ENCODE results near the gene HNRNPC. TPM values are rescaled to one million over a fixed set of nuclear protein-coding genes. Genes with fewer than 3 reads are reported as not detected.
"Not testable (repeated sequence)": the region's sequence is repeated elsewhere in the genome, so short reads cannot be mapped to it uniquely, and the experiment has no call there.

HNRNPC gene
- total RNA-seq, 1 donor from 2014 or later = 273 TPM

GRCh38 chr14:21279783-21280182 is 10.5 kb upstream of the HNRNPC start, which contains the start of gene RPGRIP1:
Gene RPGRIP1 (plus strand): TSS chr14:21280083. CDS start chr14:21287977, 7,894 bp downstream.
- Histone ChIP-seq H3K4me3 (no peak within 1 kb of the TSS), H3K27me3 (ENCODE audit: low read depth) (no peaks in the 10 kb centered on the region), H3K9me3 (replicated peaks) (no peaks in the 10 kb centered on the region), H3K36me3 (no peaks in the 10 kb centered on the region), H3K4me1 (no peaks in the 10 kb centered on the region), H3K27ac (replicated peaks) (no peak within 1 kb of the TSS)
- TF ChIP-seq, protein P1, sequence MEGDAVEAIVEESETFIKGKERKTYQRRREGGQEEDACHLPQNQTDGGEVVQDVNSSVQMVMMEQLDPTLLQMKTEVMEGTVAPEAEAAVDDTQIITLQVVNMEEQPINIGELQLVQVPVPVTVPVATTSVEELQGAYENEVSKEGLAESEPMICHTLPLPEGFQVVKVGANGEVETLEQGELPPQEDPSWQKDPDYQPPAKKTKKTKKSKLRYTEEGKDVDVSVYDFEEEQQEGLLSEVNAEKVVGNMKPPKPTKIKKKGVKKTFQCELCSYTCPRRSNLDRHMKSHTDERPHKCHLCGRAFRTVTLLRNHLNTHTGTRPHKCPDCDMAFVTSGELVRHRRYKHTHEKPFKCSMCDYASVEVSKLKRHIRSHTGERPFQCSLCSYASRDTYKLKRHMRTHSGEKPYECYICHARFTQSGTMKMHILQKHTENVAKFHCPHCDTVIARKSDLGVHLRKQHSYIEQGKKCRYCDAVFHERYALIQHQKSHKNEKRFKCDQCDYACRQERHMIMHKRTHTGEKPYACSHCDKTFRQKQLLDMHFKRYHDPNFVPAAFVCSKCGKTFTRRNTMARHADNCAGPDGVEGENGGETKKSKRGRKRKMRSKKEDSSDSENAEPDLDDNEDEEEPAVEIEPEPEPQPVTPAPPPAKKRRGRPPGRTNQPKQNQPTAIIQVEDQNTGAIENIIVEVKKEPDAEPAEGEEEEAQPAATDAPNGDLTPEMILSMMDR (IDR thresholded peaks at IDR 0.05; ENCODE audit: borderline replicate concordance) = no peak
- DNase-seq = no peak
- intact Hi-C loops (cut with micrococcal nuclease) = no loop called here

GRCh38 chr14:21278632-21279031 is 9.4 kb upstream of the HNRNPC start:
- no peak for DNase-seq
- intact Hi-C loops (cut with micrococcal nuclease) = no loop called here

DNA sequence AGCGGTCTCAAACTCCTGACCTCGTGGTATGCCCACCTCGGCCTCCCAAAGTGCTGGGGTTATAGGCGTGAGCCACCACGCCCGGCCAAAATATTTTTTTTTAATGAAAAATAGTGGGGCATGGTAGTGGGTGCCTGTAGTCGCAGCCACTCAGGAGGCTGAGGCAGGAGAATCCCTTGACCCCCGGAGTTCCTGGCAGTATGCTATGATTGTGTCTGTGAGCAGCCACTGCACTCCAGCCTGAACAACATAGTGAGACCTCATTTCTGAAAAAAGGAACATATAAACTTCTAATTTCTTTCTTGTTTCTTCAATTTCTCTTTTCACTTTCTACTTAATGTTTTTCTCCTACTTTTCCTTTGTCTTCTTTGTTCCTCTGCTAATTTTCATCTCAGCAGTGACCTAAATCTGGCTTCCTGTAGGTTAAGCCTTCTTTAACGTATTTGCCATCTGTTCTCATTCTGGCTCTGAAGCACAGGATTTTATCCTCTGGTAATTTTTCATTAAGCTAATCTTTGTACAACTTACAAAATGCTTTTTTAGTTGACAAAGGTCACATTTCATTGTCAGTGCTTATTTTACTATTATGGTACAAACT is 6.1 kb upstream of the HNRNPC start:
- no peak overlapping the region for H3K4me3 ChIP-seq
- H3K4me1 ChIP-seq = no peaks in the 10 kb centered on the region
- no peaks in the 10 kb centered on the region for H3K9me3 ChIP-seq (replicated peaks)
- no peak overlapping the region for H3K27ac ChIP-seq (replicated peaks)
- DNase-seq = no peak
- intact Hi-C loops (cut with micrococcal nuclease) = no loop called here
- H3K36me3 ChIP-seq = no peaks in the 10 kb centered on the region
- TF ChIP-seq, protein P1 (IDR thresholded peaks at IDR 0.05; ENCODE audit: borderline replicate concordance) = no peak
- no peaks in the 10 kb centered on the region for H3K27me3 ChIP-seq (ENCODE audit: low read depth)

More at GRCh38 chr14:21278632-21279031, 9.4 kb upstream of the HNRNPC start:
- no peaks in the 10 kb centered on the region for H3K9me3 ChIP-seq (replicated peaks)
- no peaks in the 10 kb centered on the region for H3K27me3 ChIP-seq (ENCODE audit: low read depth)
- H3K36me3 ChIP-seq = no peaks in the 10 kb centered on the region
- H3K4me1 ChIP-seq = no peaks in the 10 kb centered on the region
- no peak overlapping the region for H3K27ac ChIP-seq (replicated peaks)
- no peak overlapping the region for H3K4me3 ChIP-seq
- TF ChIP-seq, protein P1 (IDR thresholded peaks at IDR 0.05; ENCODE audit: borderline replicate concordance) = no peak

- H3K9me3 ChIP-seq (replicated peaks); H3K27ac ChIP-seq (replicated peaks); H3K27me3 ChIP-seq (ENCODE audit: low read depth); H3K36me3 ChIP-seq; intact Hi-C loops (cut with micrococcal nuclease); H3K4me3 ChIP-seq; DNase-seq: not testable (repeated sequence)
- peaks cover 21% of the 10 kb centered on the region for H3K4me1 ChIP-seq
Measured at GRCh38 chr14:21272661-21273060, 3.4 kb upstream of the HNRNPC start.

DNA sequence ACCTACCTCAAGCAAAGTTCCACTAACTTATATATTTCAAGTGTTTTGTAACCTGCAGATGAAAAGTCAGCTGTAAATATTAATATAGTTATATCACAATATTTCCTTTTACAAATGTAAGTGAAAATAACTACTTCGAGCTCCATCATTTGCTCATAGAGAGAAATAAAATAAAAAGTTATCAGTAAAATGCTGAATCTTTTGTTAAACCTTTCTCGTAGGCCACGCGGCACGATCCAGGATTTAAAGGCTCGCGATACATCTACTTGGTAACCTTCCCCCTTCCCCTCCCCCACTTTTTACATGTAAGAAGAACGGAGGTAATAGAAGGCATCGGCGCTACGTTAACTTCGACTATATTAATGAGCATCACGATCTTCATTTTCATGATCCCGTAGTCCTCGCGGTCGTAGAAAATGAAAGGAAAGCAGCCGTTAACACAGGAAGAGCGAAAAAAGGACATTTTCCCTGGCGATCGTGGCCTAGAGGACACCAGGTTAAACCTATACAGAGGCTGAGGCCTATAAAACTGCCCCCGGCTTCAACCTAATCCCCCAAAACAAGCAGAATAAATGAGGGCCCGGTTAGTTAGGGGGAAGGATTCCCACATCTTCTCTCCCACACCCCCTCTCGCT is 508 bp downstream of the HNRNPC start:
- no peaks in the 10 kb centered on the region for H3K9me3 ChIP-seq (replicated peaks)
- H3K36me3 ChIP-seq = peaks cover 28% of the 10 kb centered on the region
- H3K4me3 ChIP-seq = peak overlapping the region; percentile 76
- no peak for DNase-seq
- H3K4me1 ChIP-seq = peaks cover 60% of the 10 kb centered on the region
- intact Hi-C loops (cut with micrococcal nuclease) = no loop called here
- TF ChIP-seq, protein P1 (IDR thresholded peaks at IDR 0.05; ENCODE audit: borderline replicate concordance) = no peak
- peak overlapping the region; percentile 92 for H3K27ac ChIP-seq (replicated peaks)
- H3K27me3 ChIP-seq (ENCODE audit: low read depth) = no peaks in the 10 kb centered on the region

Measured in left ventricle myocardium inferior (tissue), 1 donor.